ENCODE measurements around the gene KRTAP10-2. TPM values are rescaled to one million over a fixed set of nuclear protein-coding genes. Genes with fewer than 3 reads are reported as not detected.

KRTAP10-2 gene
- total and polyA plus RNA-seq, 11 donors, result not detected

DNA sequence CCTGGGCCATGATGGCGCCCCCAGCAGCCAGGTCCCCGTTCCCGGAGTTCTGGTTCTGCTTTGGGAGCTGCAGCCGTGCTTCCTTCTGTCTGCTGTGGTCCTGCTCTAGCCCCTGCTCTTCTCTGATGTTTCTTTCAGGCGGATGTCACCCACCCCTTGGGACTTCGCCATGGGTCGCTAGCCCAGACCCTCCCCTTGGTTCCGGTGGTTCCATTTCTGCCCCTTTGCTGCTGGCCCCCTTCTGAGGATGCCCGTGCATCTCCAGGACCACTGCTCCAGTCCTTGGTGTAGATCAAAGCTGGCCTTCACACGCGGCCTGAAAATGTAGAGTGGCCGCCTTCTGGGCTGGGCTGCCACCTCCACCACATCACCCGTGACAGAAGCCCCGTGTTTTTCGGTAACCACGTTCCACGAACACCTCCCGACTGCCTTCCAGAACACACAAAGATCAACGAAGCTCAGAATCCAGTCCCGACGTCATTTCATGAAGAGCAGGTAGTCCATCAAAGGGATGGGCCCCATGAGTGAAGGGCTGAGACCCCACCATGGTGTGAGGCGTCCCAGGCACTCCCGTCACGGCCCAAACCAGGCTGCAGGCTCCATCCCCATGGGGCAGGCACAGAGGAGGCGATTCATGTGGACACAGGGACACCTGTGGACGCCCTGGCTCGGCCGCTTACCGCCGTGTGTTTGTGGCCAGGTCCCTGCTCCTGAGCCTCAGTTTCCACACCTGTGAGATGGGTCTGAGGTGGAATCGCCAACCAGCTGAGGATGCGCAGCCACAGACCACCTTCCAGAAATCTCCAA, 35.7 kb downstream of the KRTAP10-2 start:
- 86 to 91% (median 88%) methylated on average over 31 to 32 of the region's 32 CpGs for WGBS, 4 donors

DNA sequence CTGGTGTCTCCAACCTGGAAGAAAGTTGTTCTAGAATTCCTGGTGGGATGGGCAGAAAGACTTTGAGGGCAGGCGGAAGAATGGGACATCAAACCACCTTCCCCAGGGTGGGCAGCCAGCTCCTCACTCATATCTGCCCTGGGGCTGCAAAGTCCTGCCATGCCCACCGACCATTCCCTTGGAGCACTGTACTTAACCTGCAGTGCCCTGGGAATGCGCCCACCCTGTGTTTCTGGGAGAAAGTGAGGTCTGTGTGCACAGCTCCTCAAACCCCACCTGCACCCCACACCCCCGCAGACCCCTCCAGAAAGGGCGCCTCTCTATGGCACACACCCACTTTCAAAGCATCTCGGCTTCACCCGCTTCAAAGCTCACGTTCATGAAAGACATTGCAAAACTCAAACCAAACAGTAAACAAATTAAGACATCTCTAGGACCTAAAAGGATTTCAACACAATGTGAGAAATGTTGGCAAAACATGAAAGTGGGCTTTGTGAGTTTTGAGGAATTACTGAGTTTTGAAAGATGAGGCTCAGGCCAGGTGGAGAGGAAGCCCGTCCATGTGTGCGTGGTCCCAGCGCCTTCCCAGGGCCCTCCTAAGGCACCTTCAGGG, 36.5 kb downstream of the KRTAP10-2 start:
- peak in 2 of 5 donors; percentile 23 to 54 for DNase-seq
- Histone ChIP-seq H3K9me3 (no peaks in the 10 kb centered on the region), H3K27ac (no peak overlapping the region), H3K4me1 (peaks cover 0 to 9% (median 0%) of the 10 kb centered on the region in 12 donors), H3K27me3 (peaks cover 0 to 17% (median 0%) of the 10 kb centered on the region in 9 donors), H3K36me3 (no peaks in the 10 kb centered on the region), H3K4me3 (no peak overlapping the region)
- intact Hi-C loops (cut with DNase I), result loop anchor here in 9 of 10 donors (5.0 to 10.0 kb wide), 6 partner anchors 220 to 417 kb away; no protein-coding TSS in a partner anchor
- ATAC-seq, result no peak
- WGBS, 4 donors, result 85 to 93% (median 87%) methylated on average over 11 of the region's 11 CpGs
- TF ChIP-seq POLR2A (IDR thresholded peaks at IDR 0.05), result no peak
- TF ChIP-seq, protein P1, sequence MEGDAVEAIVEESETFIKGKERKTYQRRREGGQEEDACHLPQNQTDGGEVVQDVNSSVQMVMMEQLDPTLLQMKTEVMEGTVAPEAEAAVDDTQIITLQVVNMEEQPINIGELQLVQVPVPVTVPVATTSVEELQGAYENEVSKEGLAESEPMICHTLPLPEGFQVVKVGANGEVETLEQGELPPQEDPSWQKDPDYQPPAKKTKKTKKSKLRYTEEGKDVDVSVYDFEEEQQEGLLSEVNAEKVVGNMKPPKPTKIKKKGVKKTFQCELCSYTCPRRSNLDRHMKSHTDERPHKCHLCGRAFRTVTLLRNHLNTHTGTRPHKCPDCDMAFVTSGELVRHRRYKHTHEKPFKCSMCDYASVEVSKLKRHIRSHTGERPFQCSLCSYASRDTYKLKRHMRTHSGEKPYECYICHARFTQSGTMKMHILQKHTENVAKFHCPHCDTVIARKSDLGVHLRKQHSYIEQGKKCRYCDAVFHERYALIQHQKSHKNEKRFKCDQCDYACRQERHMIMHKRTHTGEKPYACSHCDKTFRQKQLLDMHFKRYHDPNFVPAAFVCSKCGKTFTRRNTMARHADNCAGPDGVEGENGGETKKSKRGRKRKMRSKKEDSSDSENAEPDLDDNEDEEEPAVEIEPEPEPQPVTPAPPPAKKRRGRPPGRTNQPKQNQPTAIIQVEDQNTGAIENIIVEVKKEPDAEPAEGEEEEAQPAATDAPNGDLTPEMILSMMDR (IDR thresholded peaks at IDR 0.05), result no peak

More for the DNA sequence above, 35.7 kb downstream of the KRTAP10-2 start:
- intact Hi-C loops (cut with DNase I), result loop anchor here in 4 of 10 donors (10.0 kb wide), 3 partner anchors 219 to 279 kb away; no protein-coding TSS in a partner anchor
- no peaks in the 10 kb centered on the region for H3K36me3 ChIP-seq
- ATAC-seq (no peak), DNase-seq (peak in 2 of 5 donors; percentile 19 to 63)
- TF ChIP-seq, protein P1 (IDR thresholded peaks at IDR 0.05), result no peak
- TF ChIP-seq POLR2A (IDR thresholded peaks at IDR 0.05), result no peak
- H3K9me3 ChIP-seq, result no peaks in the 10 kb centered on the region
- no peak overlapping the region for H3K27ac ChIP-seq
- H3K27me3 ChIP-seq, result peaks cover 0 to 14% (median 0%) of the 10 kb centered on the region in 9 donors
- H3K4me1 ChIP-seq, result peaks cover 0 to 5% (median 0%) of the 10 kb centered on the region in 12 donors
- H3K4me3 ChIP-seq, result no peak overlapping the region

DNA sequence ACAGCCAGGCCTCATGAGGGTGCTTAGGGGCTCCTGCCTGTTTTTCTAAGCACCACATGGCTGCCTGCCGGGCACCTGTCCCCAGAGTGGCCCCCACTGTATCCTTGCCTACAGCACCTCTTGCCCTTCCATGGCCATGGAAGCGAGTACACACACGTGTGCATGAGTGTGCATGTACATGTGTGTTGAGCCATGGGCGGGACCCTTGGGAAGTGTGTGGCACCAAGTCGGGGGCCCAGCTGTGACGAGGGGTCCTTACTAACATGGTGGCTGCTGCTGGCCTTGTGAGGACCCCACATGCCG, 37.1 kb downstream of the KRTAP10-2 start:
- DNase-seq, result peak in 1 of 5 donors; percentile 50
- intact Hi-C loops (cut with DNase I), result loop anchor here in 9 of 10 donors (5.0 to 10.0 kb wide), 6 partner anchors 221 to 418 kb away; no protein-coding TSS in a partner anchor
- H3K9me3 ChIP-seq, result no peaks in the 10 kb centered on the region
- H3K27ac ChIP-seq, result no peak overlapping the region
- no peaks in the 10 kb centered on the region for H3K36me3 ChIP-seq
- no peak overlapping the region for H3K4me3 ChIP-seq
- TF ChIP-seq, protein P1 (IDR thresholded peaks at IDR 0.05), result no peak
- TF ChIP-seq POLR2A (IDR thresholded peaks at IDR 0.05), result no peak
- ATAC-seq, result no peak
- peaks cover 0 to 12% (median 0%) of the 10 kb centered on the region in 12 donors for H3K4me1 ChIP-seq
- peaks cover 0 to 18% (median 0%) of the 10 kb centered on the region in 9 donors for H3K27me3 ChIP-seq
- 89 to 94% (median 91%) methylated on average over 7 of the region's 7 CpGs for WGBS, 4 donors

Data from heart left ventricle (tissue), 16 donors.